DMS79 (cell line): Measurements from ENCODE around the gene PXDN.
"Not testable (repeated sequence)": the region's sequence is repeated elsewhere in the genome, so short reads cannot be mapped to it uniquely, and the experiment has no call there.

Experiments used
- DNase-seq: peaks from one replicate; lab custom pipeline; 2025; lab: John Stamatoyannopoulos, UW

Gene PXDN

DNA sequence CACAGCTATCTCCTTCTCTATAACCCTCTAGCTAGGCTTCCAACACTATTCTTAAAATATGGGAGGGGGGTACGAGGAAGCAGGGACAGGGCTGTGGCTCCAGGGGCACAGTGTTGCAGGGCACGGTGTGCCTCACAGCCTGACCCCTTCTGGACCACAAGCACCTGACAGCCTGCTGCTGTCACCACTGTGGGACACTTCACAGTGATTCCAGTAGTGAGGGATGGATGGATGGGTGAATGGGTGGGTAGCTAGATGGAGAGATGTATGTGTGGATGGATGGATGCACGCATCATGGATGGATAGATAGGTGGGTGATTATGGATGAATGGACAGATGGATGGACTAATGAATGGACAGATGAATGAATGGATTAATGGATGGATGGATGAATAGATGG is 21.6 kb downstream of the PXDN start:
- no peak for DNase-seq

DNA sequence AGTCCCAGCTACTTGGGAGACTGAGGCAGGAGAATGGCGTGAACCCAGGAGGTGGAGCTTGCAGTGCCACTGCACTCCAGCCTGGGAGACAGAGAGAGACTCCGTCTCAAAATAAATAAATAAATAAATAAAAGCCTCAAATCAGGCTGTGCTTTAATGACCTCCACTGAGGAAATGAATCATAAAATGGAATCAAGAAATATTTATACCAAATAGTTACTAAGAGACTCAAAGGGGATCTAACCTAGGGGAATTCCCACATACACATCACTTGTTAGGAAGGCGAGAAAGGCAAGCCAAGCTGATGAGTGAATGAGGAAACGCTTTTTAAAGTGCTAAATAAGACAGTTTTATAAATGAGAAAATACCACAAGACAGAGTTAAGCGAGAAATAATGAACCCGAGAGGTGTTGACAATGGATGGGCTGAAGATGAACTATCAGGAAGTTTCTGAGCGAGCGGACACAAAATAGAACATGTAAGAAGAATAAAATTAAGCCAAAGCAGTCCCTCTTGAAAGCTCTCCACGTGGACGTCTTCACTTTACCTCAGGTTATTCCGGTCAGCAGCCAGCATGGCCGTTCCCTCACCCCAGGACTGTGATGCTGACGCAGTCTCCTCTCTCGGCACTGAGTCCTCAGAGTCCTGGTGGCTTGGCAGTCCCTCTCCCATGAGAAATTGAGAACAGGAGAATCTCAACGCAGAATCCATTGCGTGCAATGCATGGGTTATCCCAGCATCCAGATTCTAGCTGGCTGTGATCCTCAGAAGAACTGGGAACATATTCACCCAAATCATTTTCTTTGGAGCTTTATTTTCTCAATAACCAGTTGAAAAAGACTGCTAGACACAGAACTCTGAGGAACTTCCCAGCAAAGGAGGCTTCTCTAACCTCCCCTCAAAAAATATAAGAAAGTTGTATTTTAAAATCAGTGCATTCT is 22.3 kb downstream of the PXDN start:
- DNase-seq = no peak

DNA sequence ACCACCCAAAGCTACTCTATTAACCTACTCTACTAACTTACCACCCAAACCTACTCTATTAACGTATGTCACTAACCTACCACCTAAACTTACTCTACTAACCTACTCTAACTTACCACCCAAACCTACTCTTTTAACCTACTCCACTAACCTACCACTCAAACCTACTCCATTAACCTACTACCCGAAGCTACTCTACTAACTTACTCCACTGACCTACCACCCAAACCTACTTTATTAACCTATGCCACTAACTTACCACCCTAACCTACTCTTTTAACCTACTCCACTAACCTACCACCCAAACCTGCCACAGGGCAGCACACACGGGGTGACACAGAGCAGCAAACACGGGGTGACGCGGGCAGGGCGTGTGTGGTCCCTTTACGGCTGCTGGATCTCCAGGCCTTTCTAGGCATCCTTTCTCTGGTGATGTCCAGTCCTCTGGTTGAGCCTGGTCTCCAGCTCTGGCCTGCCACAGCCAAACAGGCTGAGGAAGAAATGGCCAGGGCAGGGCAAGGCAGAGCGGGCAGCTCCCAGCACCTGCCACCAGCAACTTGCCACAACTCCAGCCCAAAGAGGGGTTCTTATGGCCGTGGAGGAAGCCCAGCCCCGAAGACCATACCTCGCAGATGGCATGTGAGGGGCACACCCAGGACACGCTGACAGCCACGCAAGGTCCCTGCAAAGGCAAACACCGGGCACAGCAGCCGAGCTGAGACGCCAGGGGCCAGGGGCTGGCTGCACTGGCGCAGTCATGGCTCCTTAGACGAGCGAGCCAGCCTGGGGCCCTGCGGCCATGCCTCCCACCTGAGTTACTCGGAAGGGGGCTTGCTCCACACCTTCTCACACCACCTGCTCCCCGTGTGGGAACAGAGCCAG is 25.7 kb downstream of the PXDN start:
- DNase-seq = no peak

DNA sequence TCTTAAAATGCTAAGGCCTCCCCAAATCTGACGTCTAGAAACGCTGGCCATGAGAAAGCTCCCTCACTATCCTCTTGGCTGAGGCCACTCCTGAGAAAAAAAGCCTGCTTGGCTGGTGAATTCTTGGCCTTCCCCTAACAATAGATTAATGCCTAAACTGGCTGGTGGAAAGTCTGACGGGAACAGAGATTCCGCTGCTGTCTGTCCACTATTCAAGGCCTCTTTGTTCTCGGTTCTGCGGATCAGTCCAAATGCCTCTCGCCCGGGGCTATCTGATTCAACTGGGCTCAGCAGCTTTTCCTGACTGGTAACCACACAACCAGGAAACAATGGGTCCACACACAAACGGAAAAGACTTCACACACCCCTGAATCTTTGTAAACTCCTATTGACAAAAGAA is 27.2 kb downstream of the PXDN start:
- DNase-seq = no peak

- DNase-seq = no peak
These were observed 27.9 kb downstream of the PXDN start for GRCh38 chr2:1716441-1716840.

DNA sequence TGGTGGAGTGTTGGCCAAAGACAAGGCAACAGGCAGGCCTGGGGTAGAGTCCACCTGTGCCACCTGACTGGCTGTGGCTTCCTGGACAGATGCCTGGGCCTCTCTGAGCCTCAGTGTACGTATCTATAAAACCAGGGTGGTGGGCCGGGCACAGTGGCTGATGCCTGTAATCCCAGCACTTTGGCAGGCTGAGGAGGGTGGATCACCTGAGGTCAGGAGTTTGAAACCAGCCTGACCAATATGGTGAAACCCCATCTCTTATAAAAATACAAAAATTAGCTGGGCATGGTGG is 28.4 kb downstream of the PXDN start:
- not testable (repeated sequence) for DNase-seq

- DNase-seq = no peak
These were observed 28.9 kb downstream of the PXDN start for GRCh38 chr2:1715184-1716013.

- no peak for DNase-seq
These were observed 29.8 kb downstream of the PXDN start for GRCh38 chr2:1714291-1715064.

GRCh38 chr2:1713839-1714236 is 30.5 kb downstream of the PXDN start:
- no peak for DNase-seq

DNA sequence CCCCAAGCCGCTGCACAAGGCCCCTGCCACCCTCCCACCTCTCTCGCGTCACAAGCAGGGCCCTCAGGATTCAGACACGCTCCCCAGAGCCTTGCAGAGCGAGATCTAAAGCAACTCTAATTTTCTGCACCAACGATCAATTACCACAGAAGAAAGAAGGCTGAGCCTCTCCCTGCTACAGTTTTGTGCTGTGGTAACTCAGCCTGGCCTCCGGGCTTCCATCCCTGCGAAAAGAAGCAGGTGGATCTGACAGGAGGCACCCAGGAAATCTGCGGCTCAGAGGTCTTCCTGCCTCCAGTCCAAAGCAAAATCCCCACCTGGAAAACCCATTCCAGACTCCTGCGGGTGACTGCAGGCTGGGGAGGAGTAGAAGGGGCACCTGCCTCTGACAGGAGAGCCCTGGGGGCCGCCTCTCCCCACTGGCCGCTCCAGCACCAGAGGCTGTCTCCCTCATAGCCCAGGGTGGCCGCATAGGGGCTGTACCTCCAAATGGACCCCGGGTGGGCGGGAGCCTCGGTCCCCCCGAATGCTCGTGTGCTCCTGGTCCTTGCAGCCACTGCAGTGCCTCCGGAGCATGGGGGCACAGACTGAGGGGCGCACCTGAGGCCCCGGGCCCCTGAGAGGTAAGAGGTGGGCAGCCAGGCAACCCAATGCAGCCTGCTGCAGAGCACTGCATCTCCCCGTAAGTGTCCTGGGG is 31.0 kb downstream of the PXDN start:
- DNase-seq = no peak

DNA sequence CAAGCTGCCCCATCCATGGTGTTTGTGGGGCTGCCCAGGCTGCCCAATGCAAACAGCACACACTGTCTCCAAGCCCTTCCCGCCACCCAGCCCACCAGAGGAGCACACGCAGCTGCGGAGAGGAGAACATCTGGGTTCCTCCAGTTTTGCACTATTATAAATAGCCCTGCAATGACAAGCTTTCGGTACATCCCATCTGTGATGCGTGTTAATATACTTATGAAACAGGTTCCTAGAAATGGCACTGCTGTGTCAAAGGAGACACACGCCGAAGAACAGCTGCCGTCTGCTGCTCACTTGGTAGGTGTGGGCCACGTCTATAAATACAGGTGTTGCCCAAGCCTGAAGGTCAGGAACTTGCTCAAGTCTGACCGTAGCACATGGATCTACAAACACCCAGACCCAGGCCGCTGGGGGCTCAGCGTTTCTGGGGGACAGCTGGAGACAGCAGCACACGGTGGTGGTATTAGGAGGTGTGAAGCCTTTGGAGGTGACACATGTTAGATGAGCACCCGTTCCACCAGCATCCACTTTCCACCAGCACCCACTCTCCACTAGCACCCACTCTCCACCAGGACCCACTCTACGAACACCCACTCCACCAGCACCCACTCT is 34.3 kb downstream of the PXDN start:
- no peak for DNase-seq

DNA sequence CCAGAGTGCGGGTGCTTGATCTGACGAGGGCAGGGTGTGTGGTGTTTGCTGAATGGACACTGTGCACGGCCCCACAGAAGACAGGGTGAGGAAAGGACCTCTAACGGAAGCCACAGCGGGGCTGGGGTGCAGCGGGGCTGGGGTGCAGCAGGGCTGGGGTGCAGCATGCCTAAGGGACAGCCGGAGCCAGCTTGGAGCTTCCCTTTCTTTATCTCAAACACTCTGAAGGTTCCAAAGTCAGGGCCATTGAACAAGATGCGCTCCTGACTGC is 35.0 kb downstream of the PXDN start:
- DNase-seq = no peak

DNA sequence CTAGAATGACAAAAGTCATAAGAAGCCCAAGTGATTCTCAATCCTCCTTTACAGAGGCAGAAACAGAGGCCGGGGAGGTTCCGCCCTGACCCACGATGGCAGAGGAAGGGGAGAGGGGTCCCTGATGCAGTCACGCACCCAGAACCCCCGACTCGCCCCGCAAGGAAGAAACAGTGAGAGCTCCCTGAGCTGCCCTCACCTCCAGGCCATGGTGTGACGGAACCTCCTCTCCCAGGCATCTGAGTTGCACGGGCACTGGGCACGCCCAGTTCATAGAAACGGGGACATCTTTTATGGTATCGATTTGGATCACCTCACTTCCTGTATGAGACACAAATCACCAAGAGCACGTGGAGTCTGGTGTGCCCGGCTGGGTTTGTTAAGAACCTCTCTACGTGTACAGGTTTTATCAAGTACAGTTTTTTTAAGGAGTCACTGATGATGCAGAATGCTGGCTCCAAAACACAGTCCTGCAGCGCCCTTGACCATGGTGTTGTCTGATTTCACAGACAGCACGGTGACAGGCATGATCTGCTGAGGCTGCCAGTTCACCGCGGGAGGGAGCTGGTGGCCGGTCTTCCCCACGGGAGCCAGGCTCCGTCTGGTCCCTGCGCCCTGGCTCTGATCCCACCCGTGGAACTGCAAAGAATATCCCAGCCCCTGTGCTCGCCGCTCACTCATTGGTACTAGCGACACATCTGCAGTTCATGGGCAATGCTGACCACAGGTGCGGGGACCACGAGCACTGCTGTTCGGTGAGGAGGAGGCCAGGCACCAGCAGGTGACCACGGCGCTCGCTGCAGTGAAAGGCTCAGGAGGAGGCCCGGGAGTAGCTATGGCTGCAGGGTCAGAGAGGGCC is 35.6 kb downstream of the PXDN start:
- no peak for DNase-seq

- peak; percentile 67 for DNase-seq
These were observed 36.4 kb downstream of the PXDN start for GRCh38 chr2:1707771-1708418.

GRCh38 chr2:1706089-1706841 is 38.0 kb downstream of the PXDN start:
- peak; percentile 21 for DNase-seq

DNA sequence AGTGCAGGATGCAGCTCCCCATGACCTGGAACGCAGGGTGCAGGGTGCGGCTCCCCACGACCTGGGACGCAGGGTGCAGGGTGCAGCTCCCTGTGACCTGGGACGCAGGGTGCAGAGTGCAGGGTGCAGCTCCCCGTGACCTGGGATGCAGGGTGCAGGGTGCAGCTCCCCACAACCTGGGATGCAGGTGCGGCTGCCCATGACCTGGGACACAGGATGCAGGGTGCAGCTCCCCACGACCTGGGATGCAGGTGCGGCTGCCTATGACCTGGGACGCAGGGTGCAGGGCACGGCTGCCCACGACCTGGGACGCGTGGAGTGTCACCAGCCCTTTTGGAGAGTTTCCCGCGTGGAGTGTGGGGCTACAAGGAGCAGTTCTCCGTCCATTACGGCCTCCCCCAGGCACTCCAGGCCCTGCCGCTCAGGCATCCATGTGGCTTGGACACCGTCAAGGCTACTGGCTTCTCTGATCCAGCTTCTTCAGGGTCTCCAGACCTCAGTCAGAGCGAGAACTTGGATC is 38.7 kb downstream of the PXDN start:
- no peak for DNase-seq

DNA sequence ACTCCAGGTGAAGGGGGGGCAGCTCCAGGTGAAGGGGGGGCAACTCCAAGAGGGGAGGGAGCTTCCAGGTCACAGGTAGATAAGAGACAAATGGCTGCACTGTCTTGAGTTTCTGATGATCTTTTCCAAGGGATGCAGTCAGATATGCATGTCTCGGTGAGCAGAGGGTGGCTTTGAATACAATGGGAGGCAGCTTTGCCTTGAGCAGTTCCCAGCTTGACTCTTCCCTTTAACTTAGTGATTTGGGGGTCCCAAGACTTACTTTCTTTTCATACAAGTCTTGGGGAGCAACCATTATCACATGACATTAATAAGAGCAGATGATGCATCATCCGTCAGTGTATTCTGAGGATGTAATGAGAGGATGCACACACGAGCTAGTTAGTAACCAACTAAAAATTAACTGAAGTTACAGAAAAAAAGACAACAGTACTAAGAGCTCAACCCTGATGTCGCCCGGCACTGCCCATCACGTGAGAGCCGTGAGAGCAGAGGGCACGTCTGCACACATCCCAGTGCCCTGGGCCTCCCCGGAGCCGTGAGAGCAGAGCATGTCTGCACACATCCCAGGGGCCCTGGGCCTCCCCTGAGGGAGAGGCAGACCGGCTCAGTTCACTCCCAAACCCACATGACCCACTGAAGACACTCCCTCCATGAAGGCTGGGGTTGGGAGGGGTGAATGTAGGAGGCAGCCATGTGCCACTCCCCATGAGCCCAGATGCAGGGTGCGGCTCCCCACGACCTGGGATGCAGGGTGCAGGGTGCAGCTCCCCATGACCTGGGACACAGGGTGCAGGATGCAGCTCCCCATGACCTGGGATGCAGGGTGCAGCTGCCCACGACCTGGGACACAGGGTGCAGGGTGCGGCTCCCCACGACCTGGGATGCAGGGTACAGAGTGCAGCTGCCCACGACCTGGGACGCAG is 39.4 kb downstream of the PXDN start:
- no peak for DNase-seq
